Endodermal cell (in vitro differentiated cells): ENCODE data around the gene CBX2. TPM values are rescaled to one million over a fixed set of nuclear protein-coding genes. Genes with fewer than 3 reads are reported as not detected.
A peak's percentile ranks its signal among the peaks of the same experiment; 100 is the strongest.

Experiments used
- DNase-seq: peaks from one replicate; pipeline ENCODE4 v3.0.0-alpha.2; 2017
- H3K27ac ChIP-seq: 2 replicates; pipeline ENCODE4 v1.5.1; 2013; ENCODE audit warnings: mild to moderate bottlenecking, low read depth, low read length, moderate library complexity
- H3K27me3 ChIP-seq: 2 replicates; pipeline ENCODE4 v1.6.1; 2013; ENCODE audit warnings: mild to moderate bottlenecking, low read length, moderate library complexity; ENCODE audit not compliant: insufficient read depth, control insufficient read depth, poor library complexity, severe bottlenecking
- H3K36me3 ChIP-seq: 2 replicates; pipeline ENCODE4 v1.7.0; 2013; ENCODE audit warnings: mild to moderate bottlenecking, low read length, moderate library complexity; ENCODE audit not compliant: control insufficient read depth, insufficient read depth
- H3K4me1 ChIP-seq: one replicate; pipeline ENCODE4 v1.7.0; 2013; ENCODE audit warnings: low read length; ENCODE audit not compliant: control insufficient read depth, insufficient read depth
- H3K4me3 ChIP-seq: 2 replicates; pipeline ENCODE4 v1.5.1; 2013; ENCODE audit warnings: mild to moderate bottlenecking, low read length, moderate library complexity
- H3K9ac ChIP-seq: 2 replicates; pipeline ENCODE4 v1.6.1; 2013; ENCODE audit warnings: mild to moderate bottlenecking, low read length, moderate library complexity; ENCODE audit not compliant: poor library complexity, severe bottlenecking; ENCODE audit errors: extremely low read depth
- H3K9me3 ChIP-seq: 2 replicates; pipeline ENCODE4 v1.6.1; 2013; ENCODE audit warnings: mild to moderate bottlenecking, low read length, moderate library complexity; ENCODE audit not compliant: control insufficient read depth
- H3K27ac Mint-ChIP-seq: 2 replicates; pipeline ENCODE4 v1.8.0; 2020; ENCODE audit warnings: mixed read lengths
- H3K27me3 Mint-ChIP-seq: 2 replicates; pipeline ENCODE4 v1.8.0; 2021; ENCODE audit warnings: mild to moderate bottlenecking, mixed read lengths; ENCODE audit not compliant: insufficient read depth
- H3K36me3 Mint-ChIP-seq: 2 replicates; pipeline ENCODE4 v1.8.0; 2020; ENCODE audit warnings: low read depth, mixed read lengths
- H3K4me1 Mint-ChIP-seq: 2 replicates; pipeline ENCODE4 v1.8.0; 2020; ENCODE audit warnings: mixed read lengths
- H3K4me3 Mint-ChIP-seq: 2 replicates; pipeline ENCODE4 v1.8.0; 2020; ENCODE audit warnings: mild to moderate bottlenecking, moderate library complexity, mixed read lengths
- H3K9me3 Mint-ChIP-seq: 2 replicates; pipeline ENCODE4 v1.8.0; 2020; ENCODE audit warnings: mild to moderate bottlenecking, mixed read lengths
- CTCF ChIP-seq: fragments of 200-600 bp; sonication (generic); conservative IDR thresholded peaks from 2 replicates; pipeline ENCODE4 v1.5.0; 2021; ENCODE audit warnings: antibody characterized with exemption, mild to moderate bottlenecking
- WGBS, 2 experiments: methylation state at CpG; one replicate each; pipeline versions ENCODE4 v1.1.5 to v1.1.7; 2013; ENCODE audit warnings: missing lambda C conversion rate in 2 of 2, mixed read lengths in 1 of 2; ENCODE audit not compliant: insufficient coverage in 1 of 2, insufficient read length in 1 of 2; 5-methylcytosine and 5-hydroxymethylcytosine counted together
- total RNA-seq, 2 donors: library from RNA; stranded (reverse); fragmentation: NEBNext Ultra II Directional in 1 of 2; extraction: Animal tissue kit (Norgen Biotek cat#: 25700) in 1 of 2; gene quantifications; 2 replicates in 1 of 2; 3 replicates in 1 of 2; pipeline ENCODE4 v1.2.1, GENCODE V29; 2021

The CBX2 gene
- total RNA-seq, 2 donors from 2014 or later: 75.0 to 78.6 TPM

- peaks cover 90% of the 10 kb centered on the region for H3K27me3 ChIP-seq
- H3K4me1 ChIP-seq: peaks cover 18% of the 10 kb centered on the region
- 0 to 1% methylated on average over 10 to 70 of the region's 89 CpGs for WGBS, 2 experiments
Observed at GRCh38 chr17:79797492-79798298, 19.7 kb downstream of the CBX2 start.

GRCh38 chr17:79798299-79799173 lies 20.6 kb downstream of the CBX2 start:
- peaks cover 90% of the 10 kb centered on the region for H3K27me3 ChIP-seq
- peaks cover 93% of the 10 kb centered on the region for H3K27me3 Mint-ChIP-seq
- no peak overlapping the region for H3K27ac ChIP-seq
- H3K9ac ChIP-seq: no peak overlapping the region
- no peaks in the 10 kb centered on the region for H3K9me3 ChIP-seq
- WGBS, 2 experiments: 3 to 5% methylated on average over 30 to 70 of the region's 70 CpGs
- H3K27ac Mint-ChIP-seq: no peak overlapping the region
- TF ChIP-seq CTCF: no peak
- H3K4me1 ChIP-seq: peaks cover 15% of the 10 kb centered on the region
- no peak overlapping the region for H3K4me3 ChIP-seq
- DNase-seq: peak; percentile 82
- peaks cover 6% of the 10 kb centered on the region for H3K36me3 ChIP-seq
- H3K9me3 Mint-ChIP-seq: peaks cover 5% of the 10 kb centered on the region
- no peaks in the 10 kb centered on the region for H3K36me3 Mint-ChIP-seq
- H3K4me3 Mint-ChIP-seq: peak overlapping the region; percentile 67
- H3K4me1 Mint-ChIP-seq: peaks cover 23% of the 10 kb centered on the region

More at GRCh38 chr17:79797492-79798298, 19.7 kb downstream of the CBX2 start:
- Histone ChIP-seq H3K9ac (no peak overlapping the region), H3K9me3 (no peaks in the 10 kb centered on the region), H3K4me3 (no peak overlapping the region), H3K27ac (no peak overlapping the region), H3K36me3 (peaks cover 6% of the 10 kb centered on the region)
- Mint-ChIP-seq H3K4me1 (peaks cover 22% of the 10 kb centered on the region), H3K27ac (no peak overlapping the region), H3K27me3 (peaks cover 93% of the 10 kb centered on the region), H3K36me3 (no peaks in the 10 kb centered on the region), H3K9me3 (peaks cover 4% of the 10 kb centered on the region), H3K4me3 (peak overlapping the region; percentile 67)
- no peak for TF ChIP-seq CTCF
- peak; percentile 91 for DNase-seq

- no peak overlapping the region for H3K27ac Mint-ChIP-seq
- Histone ChIP-seq H3K9ac (no peak overlapping the region), H3K27me3 (peaks cover 90% of the 10 kb centered on the region), H3K36me3 (peaks cover 6% of the 10 kb centered on the region), H3K27ac (no peak overlapping the region), H3K4me1 (peaks cover 13% of the 10 kb centered on the region), H3K9me3 (no peaks in the 10 kb centered on the region), H3K4me3 (no peak overlapping the region)
- no peaks in the 10 kb centered on the region for H3K36me3 Mint-ChIP-seq
- H3K9me3 Mint-ChIP-seq: peaks cover 5% of the 10 kb centered on the region
- peaks cover 93% of the 10 kb centered on the region for H3K27me3 Mint-ChIP-seq
- DNase-seq: peak; percentile 77
- peaks cover 21% of the 10 kb centered on the region for H3K4me1 Mint-ChIP-seq
- H3K4me3 Mint-ChIP-seq: peak overlapping the region; percentile 67
- WGBS, 2 experiments: 5 to 12% methylated on average over 6 to 23 of the region's 23 CpGs
- TF ChIP-seq CTCF: no peak
Observed at GRCh38 chr17:79799174-79799537, 21.2 kb downstream of the CBX2 start.
